Measurements from ENCODE around the gene EXOC7. TPM values are rescaled to one million over a fixed set of nuclear protein-coding genes. Genes with fewer than 3 reads are reported as not detected.

Gene EXOC7
- total and polyA plus RNA-seq, 2 of the 8 experiments (the other 6 are each of a cell fraction or from before 2014, with no cell fraction given), result 77.1 to 92.6 TPM

DNA sequence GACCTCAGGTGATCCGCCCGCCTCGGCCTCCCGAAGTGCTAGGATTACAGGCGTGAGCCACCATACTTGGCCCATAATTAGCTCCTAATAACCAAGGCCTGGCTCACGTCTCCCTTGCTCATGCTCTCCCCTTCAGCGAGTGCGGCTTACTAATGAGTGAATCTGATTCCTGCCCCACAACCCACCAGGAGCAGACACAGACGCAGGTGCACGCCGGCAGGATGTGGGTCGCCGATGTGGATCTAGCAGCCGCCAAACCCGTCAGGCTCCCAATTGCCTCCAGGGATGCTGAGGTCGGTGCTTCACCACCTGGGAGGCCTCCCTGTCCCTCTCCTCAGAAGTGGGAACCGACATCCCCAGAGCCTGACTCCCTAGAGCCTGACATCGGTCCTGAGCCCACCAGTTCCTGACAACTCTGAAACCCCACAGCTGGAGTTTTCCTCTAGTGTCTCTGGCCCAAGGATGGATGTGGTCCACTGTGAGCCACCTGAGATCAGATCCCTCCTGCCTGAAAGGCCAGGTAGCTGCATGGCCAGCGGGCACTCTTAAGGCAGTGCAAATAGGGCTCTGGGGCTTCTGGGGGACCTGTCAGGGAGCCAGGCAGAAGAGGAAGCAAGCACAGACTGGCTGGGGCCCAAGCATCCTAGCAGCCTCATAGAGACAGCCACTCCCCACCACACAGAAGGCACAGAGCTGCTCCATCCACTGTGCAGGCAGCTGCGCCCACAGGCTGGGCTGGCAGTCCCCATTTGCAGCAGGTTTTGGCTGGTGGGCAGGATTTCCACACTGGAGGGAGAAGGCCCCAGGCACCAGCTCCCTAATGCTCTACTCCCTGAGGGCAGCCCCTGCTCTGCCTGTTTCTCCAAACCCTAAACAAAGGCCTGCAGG is 10.8 kb downstream of the EXOC7 start (continued):
- TF ChIP-seq ASH2L (IDR thresholded peaks at IDR 0.05; ENCODE audit: low read length) (no peak), POLR2A (IDR thresholded peaks at IDR 0.05; ENCODE audit: control extremely low read depth in 1 of 2, low read depth in 2 of 2, low read length in 2 of 2) (no peak), CEBPB (IDR thresholded peaks at IDR 0.05; ENCODE audit: low read depth, low read length) (no peak), EZH2 (IDR thresholded peaks at IDR 0.05; ENCODE audit: low read depth, low read length, severe bottlenecking) (no peak), JUND (IDR thresholded peaks at IDR 0.05; ENCODE audit: low read length) (no peak), TBP (IDR thresholded peaks at IDR 0.05; ENCODE audit: low read depth, low read length) (no peak), RFX5 (IDR thresholded peaks at IDR 0.05; ENCODE audit: borderline replicate concordance, low read depth, low read length) (no peak), SP2 (IDR thresholded peaks at IDR 0.05; ENCODE audit: low read length) (no peak)
- TF ChIP-seq, protein P1, sequence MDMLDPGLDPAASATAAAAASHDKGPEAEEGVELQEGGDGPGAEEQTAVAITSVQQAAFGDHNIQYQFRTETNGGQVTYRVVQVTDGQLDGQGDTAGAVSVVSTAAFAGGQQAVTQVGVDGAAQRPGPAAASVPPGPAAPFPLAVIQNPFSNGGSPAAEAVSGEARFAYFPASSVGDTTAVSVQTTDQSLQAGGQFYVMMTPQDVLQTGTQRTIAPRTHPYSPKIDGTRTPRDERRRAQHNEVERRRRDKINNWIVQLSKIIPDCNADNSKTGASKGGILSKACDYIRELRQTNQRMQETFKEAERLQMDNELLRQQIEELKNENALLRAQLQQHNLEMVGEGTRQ (IDR thresholded peaks at IDR 0.05; ENCODE audit: low read length), result no peak

All from H1 (cell line).